Measurements from ENCODE around the gene ACVR1C. TPM values are rescaled to one million over a fixed set of nuclear protein-coding genes. Genes with fewer than 3 reads are reported as not detected.

ACVR1C gene
- total RNA-seq, 1 donor from 2014 or later: 0.18 TPM

- H3K27me3 Mint-ChIP-seq (ENCODE audit: low read depth): peaks cover 13% of the 10 kb centered on the region
- H3K4me3 Mint-ChIP-seq: no peak overlapping the region
- TF ChIP-seq CTCF (IDR thresholded peaks at IDR 0.05; ENCODE audit: unreplicated experiment): peak; percentile 69
- no peak overlapping the region for H3K27ac Mint-ChIP-seq
- H3K9me3 Mint-ChIP-seq: no peaks in the 10 kb centered on the region
- no peaks in the 10 kb centered on the region for H3K36me3 Mint-ChIP-seq
- peaks cover 6% of the 10 kb centered on the region for H3K4me1 Mint-ChIP-seq
- no peak for DNase-seq (ENCODE audit: low spot score in 2 of 2, unreplicated experiment in 2 of 2)
Measured at GRCh38 chr2:157497638-157498314, 130.9 kb downstream of the ACVR1C start.

GRCh38 chr2:157492189-157492773 is 136.4 kb downstream of the ACVR1C start:
- Mint-ChIP-seq H3K9me3 (no peaks in the 10 kb centered on the region), H3K4me3 (no peak overlapping the region), H3K27ac (no peak overlapping the region), H3K36me3 (no peaks in the 10 kb centered on the region), H3K4me1 (no peaks in the 10 kb centered on the region), H3K27me3 (ENCODE audit: low read depth) (peaks cover 37% of the 10 kb centered on the region)
- peak; percentile 23 to 68 for DNase-seq (ENCODE audit: low spot score in 2 of 2, unreplicated experiment in 2 of 2)
- peak; percentile 71 for TF ChIP-seq CTCF (IDR thresholded peaks at IDR 0.05; ENCODE audit: unreplicated experiment)

- peaks cover 49% of the 10 kb centered on the region for H3K27me3 Mint-ChIP-seq (ENCODE audit: low read depth)
- no peak overlapping the region for H3K4me3 Mint-ChIP-seq
- TF ChIP-seq CTCF (IDR thresholded peaks at IDR 0.05; ENCODE audit: unreplicated experiment): no peak
- no peaks in the 10 kb centered on the region for H3K9me3 Mint-ChIP-seq
- no peaks in the 10 kb centered on the region for H3K4me1 Mint-ChIP-seq
- no peaks in the 10 kb centered on the region for H3K36me3 Mint-ChIP-seq
- DNase-seq (ENCODE audit: low spot score in 2 of 2, unreplicated experiment in 2 of 2): no peak
- H3K27ac Mint-ChIP-seq: no peak overlapping the region
Measured at GRCh38 chr2:157489983-157490382, 138.7 kb downstream of the ACVR1C start.

GRCh38 chr2:157488877-157489276 is 139.8 kb downstream of the ACVR1C start:
- Mint-ChIP-seq H3K27me3 (ENCODE audit: low read depth) (peaks cover 44% of the 10 kb centered on the region), H3K27ac (no peak overlapping the region)
- TF ChIP-seq CTCF (IDR thresholded peaks at IDR 0.05; ENCODE audit: unreplicated experiment): no peak

GRCh38 chr2:157487747-157488146 is 140.9 kb downstream of the ACVR1C start:
- H3K27ac Mint-ChIP-seq: no peak overlapping the region
- no peaks in the 10 kb centered on the region for H3K4me1 Mint-ChIP-seq
- DNase-seq (ENCODE audit: low spot score in 2 of 2, unreplicated experiment in 2 of 2): no peak
- no peaks in the 10 kb centered on the region for H3K36me3 Mint-ChIP-seq
- H3K4me3 Mint-ChIP-seq: no peak overlapping the region
- TF ChIP-seq CTCF (IDR thresholded peaks at IDR 0.05; ENCODE audit: unreplicated experiment): no peak
- no peaks in the 10 kb centered on the region for H3K9me3 Mint-ChIP-seq
- H3K27me3 Mint-ChIP-seq (ENCODE audit: low read depth): peaks cover 35% of the 10 kb centered on the region

More at GRCh38 chr2:157488877-157489276, 139.8 kb downstream of the ACVR1C start:
- H3K36me3 Mint-ChIP-seq: no peaks in the 10 kb centered on the region
- no peaks in the 10 kb centered on the region for H3K4me1 Mint-ChIP-seq
- DNase-seq (ENCODE audit: low spot score in 2 of 2, unreplicated experiment in 2 of 2): no peak
- H3K4me3 Mint-ChIP-seq: no peak overlapping the region
- no peaks in the 10 kb centered on the region for H3K9me3 Mint-ChIP-seq

Data from mesothelial cell of epicardium (in vitro differentiated cells).